MCF 10A (cell line): Measurements from ENCODE around the gene CD300H. TPM values are rescaled to one million over a fixed set of nuclear protein-coding genes. Genes with fewer than 3 reads are reported as not detected.

Source experiments
- BruUV-seq: library from RNA; stranded (reverse); fragments of 400-500 nt; replicated peaks from 2 replicates; lab custom pipeline; 2021; lab: Mats Ljungman, UMichigan
- CTCF ChIA-PET: fragments of 300-600 bp; sonication (Branson Sonifier 250); formaldehyde crosslinking; extraction: SDS; loops from one replicate; lab custom pipeline; 2021; ENCODE audit warnings: antibody characterized with exemption, inconsistent platforms; lab: Yijun Ruan, JAX
- POLR2A ChIA-PET: fragments of 300-600, 350-650 bp; sonication (Branson Sonifier 250); formaldehyde crosslinking; extraction: SDS; loops from one replicate; lab custom pipeline; 2020; ENCODE audit warnings: antibody characterized with exemption, inconsistent platforms; lab: Yijun Ruan, JAX
- DNase-seq: peaks from one replicate; pipeline ENCODE4 v3.0.0-alpha.2; 2018; ENCODE audit not compliant: unreplicated experiment
- H3K27ac Mint-ChIP-seq: one replicate; pipeline ENCODE4 v1.8.0; 2022; ENCODE audit warnings: mild to moderate bottlenecking, low read depth, mixed read lengths; ENCODE audit not compliant: unreplicated experiment
- H3K27me3 Mint-ChIP-seq: one replicate; pipeline ENCODE4 v1.8.0; 2022; ENCODE audit warnings: mixed read lengths; ENCODE audit not compliant: insufficient read depth, unreplicated experiment
- H3K36me3 Mint-ChIP-seq: one replicate; pipeline ENCODE4 v1.8.0; 2022; ENCODE audit warnings: mild to moderate bottlenecking, moderate library complexity, mixed read lengths; ENCODE audit not compliant: insufficient read depth, unreplicated experiment
- H3K4me1 Mint-ChIP-seq: one replicate; pipeline ENCODE4 v1.8.0; 2022; ENCODE audit warnings: mixed read lengths; ENCODE audit not compliant: insufficient read depth, unreplicated experiment
- H3K4me3 Mint-ChIP-seq: one replicate; pipeline ENCODE4 v1.8.0; 2022; ENCODE audit warnings: mild to moderate bottlenecking, moderate library complexity, mixed read lengths; ENCODE audit not compliant: unreplicated experiment
- H3K9me3 Mint-ChIP-seq: one replicate; pipeline ENCODE4 v1.8.0; 2022; ENCODE audit warnings: mixed read lengths; ENCODE audit not compliant: unreplicated experiment
- intact Hi-C: fragments of 100-400 bp; cut with micrococcal nuclease; formaldehyde crosslinking; loops from 2 replicates; pipeline ENCODE4 v1.14.1; 2022
- total RNA-seq: library from RNA; stranded (reverse); gene quantifications from 2 replicates; pipeline ENCODE4 v1.2.3, GENCODE V29; 2022
- TF ChIP-seq, protein P1 (sequence below): fragments of 200-600 bp; IDR thresholded peaks from one replicate; pipeline ENCODE4 v1.8.0; 2022; ENCODE audit warnings: antibody characterized with exemption, mild to moderate bottlenecking; ENCODE audit not compliant: unreplicated experiment

The CD300H gene
- total RNA-seq, 1 experiment from 2014 or later = not detected

DNA sequence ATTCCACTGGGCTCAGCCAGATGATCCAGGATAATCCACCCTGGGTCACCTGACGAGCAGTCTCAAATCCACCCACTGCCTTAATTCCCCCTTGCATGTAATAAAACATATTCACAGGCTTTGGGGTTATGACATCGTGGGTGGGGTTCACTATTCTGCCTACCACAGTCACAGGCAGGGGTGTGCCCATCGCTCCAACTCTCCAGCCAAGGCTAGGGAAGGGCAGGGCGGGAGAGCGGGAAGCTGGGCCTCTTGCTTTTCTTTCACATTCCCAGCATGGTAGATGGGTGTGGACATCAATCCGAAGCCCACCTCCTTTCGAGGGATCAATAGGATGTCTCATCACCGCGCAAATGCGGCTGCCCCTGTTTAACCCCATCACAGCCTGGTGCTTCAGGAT is 37.5 kb upstream of the CD300H start:
- ChIA-PET POLR2A (interaction anchor here (1.2 to 1.6 kb wide), 4 partner anchors 13 to 67 kb away, joined by 3 to 8 read pairs (median 4); no protein-coding TSS in a partner anchor), CTCF (interaction anchor here (0.7 to 2.3 kb wide), 6 partner anchors 35 to 268 kb away, joined by 3 to 24 read pairs (median 4); partner anchors contain the start of gene CD300H)
- BruUV-seq = no TSS peak
- DNase-seq = peak; percentile 66
- H3K36me3 Mint-ChIP-seq = no peaks in the 10 kb centered on the region
- TF ChIP-seq, protein P1, sequence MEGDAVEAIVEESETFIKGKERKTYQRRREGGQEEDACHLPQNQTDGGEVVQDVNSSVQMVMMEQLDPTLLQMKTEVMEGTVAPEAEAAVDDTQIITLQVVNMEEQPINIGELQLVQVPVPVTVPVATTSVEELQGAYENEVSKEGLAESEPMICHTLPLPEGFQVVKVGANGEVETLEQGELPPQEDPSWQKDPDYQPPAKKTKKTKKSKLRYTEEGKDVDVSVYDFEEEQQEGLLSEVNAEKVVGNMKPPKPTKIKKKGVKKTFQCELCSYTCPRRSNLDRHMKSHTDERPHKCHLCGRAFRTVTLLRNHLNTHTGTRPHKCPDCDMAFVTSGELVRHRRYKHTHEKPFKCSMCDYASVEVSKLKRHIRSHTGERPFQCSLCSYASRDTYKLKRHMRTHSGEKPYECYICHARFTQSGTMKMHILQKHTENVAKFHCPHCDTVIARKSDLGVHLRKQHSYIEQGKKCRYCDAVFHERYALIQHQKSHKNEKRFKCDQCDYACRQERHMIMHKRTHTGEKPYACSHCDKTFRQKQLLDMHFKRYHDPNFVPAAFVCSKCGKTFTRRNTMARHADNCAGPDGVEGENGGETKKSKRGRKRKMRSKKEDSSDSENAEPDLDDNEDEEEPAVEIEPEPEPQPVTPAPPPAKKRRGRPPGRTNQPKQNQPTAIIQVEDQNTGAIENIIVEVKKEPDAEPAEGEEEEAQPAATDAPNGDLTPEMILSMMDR = no peak
- intact Hi-C loops = no loop called here
- peak overlapping the region; percentile 7 for H3K4me3 Mint-ChIP-seq
- H3K27me3 Mint-ChIP-seq = no peaks in the 10 kb centered on the region
- H3K9me3 Mint-ChIP-seq = no peaks in the 10 kb centered on the region
- H3K27ac Mint-ChIP-seq = peak overlapping the region; percentile 90
- H3K4me1 Mint-ChIP-seq = peaks cover 38% of the 10 kb centered on the region

DNA sequence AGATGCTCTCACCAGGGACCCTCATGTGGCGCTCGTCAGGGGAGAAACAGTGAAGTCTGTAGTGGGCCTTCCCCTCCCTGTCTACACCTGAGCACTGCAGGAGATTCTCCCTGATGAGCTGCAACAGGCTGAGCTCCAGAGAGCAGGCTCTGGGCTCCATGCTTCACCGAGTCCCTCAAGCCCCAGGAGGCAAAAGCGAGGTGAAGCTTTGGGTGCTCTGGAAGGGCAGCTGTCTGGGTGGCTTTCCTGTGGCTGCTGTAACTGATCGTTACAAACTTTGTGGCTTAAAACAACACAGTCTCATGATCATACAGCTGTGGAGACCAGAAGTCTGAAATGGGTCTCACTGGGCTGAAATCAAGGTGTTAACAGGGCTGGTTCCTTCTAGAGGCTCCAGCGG is 36.9 kb upstream of the CD300H start:
- CTCF ChIA-PET = interaction anchor here (0.7 to 2.3 kb wide), 10 partner anchors 17 to 224 kb away, joined by 3 to 24 read pairs (median 4); partner anchors contain the start of gene CD300H
- H3K27me3 Mint-ChIP-seq = no peaks in the 10 kb centered on the region
- TF ChIP-seq, protein P1 = no peak
- BruUV-seq = no TSS peak
- POLR2A ChIA-PET = interaction anchor here (1.3 to 1.6 kb wide), 2 partner anchors 35 to 150 kb away, joined by 3 to 6 read pairs; no protein-coding TSS in a partner anchor
- intact Hi-C loops = no loop called here
- H3K9me3 Mint-ChIP-seq = no peaks in the 10 kb centered on the region
- H3K36me3 Mint-ChIP-seq = no peaks in the 10 kb centered on the region
- peak overlapping the region; percentile 90 for H3K27ac Mint-ChIP-seq
- no peak overlapping the region for H3K4me3 Mint-ChIP-seq
- no peak for DNase-seq
- H3K4me1 Mint-ChIP-seq = peaks cover 43% of the 10 kb centered on the region

DNA sequence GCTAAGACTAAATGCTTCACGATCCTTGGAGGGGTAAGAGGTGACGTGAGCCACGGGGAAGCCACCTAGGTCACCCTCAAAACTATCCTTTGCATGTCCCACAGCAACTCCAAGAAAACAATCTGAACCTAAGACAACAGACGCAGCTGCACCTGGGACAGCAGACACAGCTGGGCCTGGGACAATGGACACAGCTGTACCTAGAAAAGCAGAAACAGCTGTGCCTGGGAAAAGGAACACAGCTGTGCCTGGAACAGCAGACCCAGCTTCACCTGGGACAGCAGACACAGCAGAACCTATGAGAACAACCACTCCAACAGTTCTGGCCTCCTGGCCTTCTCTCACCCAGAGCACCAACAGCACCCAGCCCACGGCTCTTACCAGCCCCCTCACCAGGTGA is 36.4 kb upstream of the CD300H start:
- DNase-seq = no peak
- BruUV-seq = no TSS peak
- Mint-ChIP-seq H3K27ac (no peak overlapping the region), H3K36me3 (no peaks in the 10 kb centered on the region), H3K9me3 (no peaks in the 10 kb centered on the region), H3K4me3 (no peak overlapping the region), H3K4me1 (peaks cover 45% of the 10 kb centered on the region), H3K27me3 (no peaks in the 10 kb centered on the region)
- POLR2A ChIA-PET = interaction anchor here (0.8 to 1.6 kb wide), 3 partner anchors 14 to 149 kb away, joined by 3 to 6 read pairs (median 3); no protein-coding TSS in a partner anchor
- intact Hi-C loops = loop anchor here (2.0 kb wide), 1 partner anchor 147 kb away; no protein-coding TSS in a partner anchor
- CTCF ChIA-PET = interaction anchor here (0.7 to 3.0 kb wide), 19 partner anchors 9 to 303 kb away, joined by 3 to 24 read pairs (median 4); partner anchors contain the start of genes BTBD17, CD300H, CD300LB and GPR142
- TF ChIP-seq, protein P1 = no peak

DNA sequence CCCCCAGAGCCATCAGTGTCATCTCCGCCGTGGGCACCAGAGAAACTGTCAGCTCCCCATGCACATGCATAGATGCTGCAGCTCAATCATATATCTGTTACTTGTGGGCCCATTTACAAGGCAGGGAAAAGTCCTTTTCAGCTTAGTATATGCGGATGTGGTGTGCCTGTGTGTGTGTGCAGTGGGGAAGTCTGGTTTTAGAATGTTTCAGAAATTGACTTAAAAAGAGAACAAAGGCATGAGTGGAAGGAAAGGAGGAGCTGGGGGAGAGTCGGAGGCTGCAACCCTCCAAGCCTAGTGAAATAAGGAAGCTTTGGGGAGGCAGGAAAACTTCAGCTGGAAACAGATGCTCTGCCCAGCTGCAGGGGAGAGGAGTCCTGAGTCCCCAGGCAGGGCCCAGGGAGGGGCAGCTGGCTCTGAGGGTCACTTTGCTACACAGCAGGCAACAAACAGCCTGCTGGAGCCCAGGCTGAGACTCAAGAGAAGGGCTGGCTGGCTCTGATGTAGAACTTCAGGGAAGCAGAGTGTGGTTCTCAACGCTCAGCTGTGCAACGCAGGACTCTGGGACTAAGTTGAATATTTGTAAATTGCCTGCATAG is 35.8 kb upstream of the CD300H start:
- H3K27me3 Mint-ChIP-seq = no peaks in the 10 kb centered on the region
- intact Hi-C loops = loop anchor here (2.0 kb wide), 1 partner anchor 146 kb away; no protein-coding TSS in a partner anchor
- BruUV-seq = no TSS peak

More for the DNA sequence above, 35.8 kb upstream of the CD300H start:
- ChIA-PET POLR2A (interaction anchor here (0.8 to 1.6 kb wide), 3 partner anchors 13 to 149 kb away, joined by 3 to 6 read pairs (median 3); no protein-coding TSS in a partner anchor), CTCF (interaction anchor here (0.6 to 3.0 kb wide), 20 partner anchors 9 to 305 kb away, joined by 3 to 24 read pairs (median 4); partner anchors contain the start of genes BTBD17, CD300H, CD300LB and GPR142)
- no peaks in the 10 kb centered on the region for H3K36me3 Mint-ChIP-seq
- H3K9me3 Mint-ChIP-seq = no peaks in the 10 kb centered on the region
- TF ChIP-seq, protein P1 = no peak
- DNase-seq = no peak
- H3K27ac Mint-ChIP-seq = peak overlapping the region; percentile 79
- no peak overlapping the region for H3K4me3 Mint-ChIP-seq
- H3K4me1 Mint-ChIP-seq = peaks cover 45% of the 10 kb centered on the region
